ENCODE data around the gene NHS.

Gene NHS

DNA sequence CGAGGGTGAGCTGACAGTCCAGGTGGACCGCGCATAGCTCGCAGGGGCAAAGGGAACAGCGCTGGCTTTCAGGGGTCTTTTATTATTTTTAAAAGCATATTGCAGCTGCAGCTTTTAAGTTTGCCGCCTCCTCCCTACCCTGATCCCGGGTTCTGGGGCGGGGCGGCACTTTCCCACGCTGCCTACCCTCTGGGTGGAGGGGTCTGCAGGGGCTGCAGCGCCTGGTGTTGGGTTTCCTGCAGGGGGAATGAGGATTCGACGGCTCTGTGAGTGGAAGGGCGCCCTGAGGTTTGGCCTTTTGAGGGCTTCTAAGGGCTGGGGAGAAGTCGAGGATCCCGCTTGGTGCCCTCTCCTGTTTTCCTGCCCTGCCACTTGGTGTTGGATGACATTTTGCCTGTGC, 281.6 kb downstream of the NHS start:
- DNase-seq (no peak), ATAC-seq (replicated peaks) (no peak)
- H3K27me3 Mint-ChIP-seq = peaks cover 6 to 16% of the 10 kb centered on the region in 2 donors
- H3K4me1 Mint-ChIP-seq (ENCODE audit: low read depth in 2 of 2) = peaks cover 6 to 13% of the 10 kb centered on the region in 2 donors
- H3K36me3 Mint-ChIP-seq (ENCODE audit: insufficient read depth) = no peaks in the 10 kb centered on the region
- no peak overlapping the region for H3K4me3 Mint-ChIP-seq
- no peaks in the 10 kb centered on the region for H3K9me3 Mint-ChIP-seq
- H3K27ac Mint-ChIP-seq = no peak overlapping the region

DNA sequence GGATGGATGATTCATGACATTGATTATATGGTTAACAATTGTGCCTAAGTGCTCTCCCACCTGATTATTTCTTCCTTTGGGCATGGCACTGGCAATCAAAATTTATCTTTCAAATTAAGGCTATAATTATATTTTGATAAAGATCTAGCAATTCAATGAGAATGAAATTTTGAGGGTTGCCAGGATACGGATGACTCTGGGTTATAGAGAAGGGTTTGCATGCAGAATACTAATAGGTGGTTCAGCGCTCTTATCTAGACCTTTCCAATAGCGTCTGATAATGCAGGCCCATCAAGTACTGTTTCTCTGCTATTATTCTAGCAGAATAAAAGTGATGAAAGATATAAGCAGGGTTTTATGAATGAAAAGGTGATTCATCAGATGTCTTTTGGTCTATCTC, 287.4 kb downstream of the NHS start:
- H3K9me3 Mint-ChIP-seq = no peaks in the 10 kb centered on the region
- H3K27ac Mint-ChIP-seq = no peak overlapping the region
- H3K36me3 Mint-ChIP-seq (ENCODE audit: insufficient read depth) = no peaks in the 10 kb centered on the region

DNA sequence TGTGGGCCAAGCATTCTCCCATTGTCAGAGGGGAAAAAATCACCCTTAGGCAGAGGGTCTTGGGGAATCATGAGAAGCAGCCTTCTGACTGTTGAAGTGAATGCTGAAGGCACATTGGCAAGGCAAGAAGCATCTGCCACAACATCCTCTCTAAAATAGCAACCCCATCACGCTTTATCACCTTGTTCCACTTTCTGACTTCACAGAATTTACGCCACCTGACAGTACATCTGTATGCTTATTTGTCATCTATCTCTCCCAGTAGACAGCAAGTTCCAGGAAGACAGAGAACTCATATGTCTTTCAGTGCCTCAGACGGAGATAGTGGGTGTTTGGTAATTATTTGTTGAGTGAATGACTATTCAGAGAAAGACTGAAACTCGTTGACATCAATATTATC, 293.9 kb downstream of the NHS start:
- H3K4me1 Mint-ChIP-seq (ENCODE audit: low read depth in 2 of 2) = peaks cover 0 to 4% of the 10 kb centered on the region in 2 donors
- H3K4me3 Mint-ChIP-seq = no peak overlapping the region
- DNase-seq = no peak
- no peaks in the 10 kb centered on the region for H3K27me3 Mint-ChIP-seq
- H3K36me3 Mint-ChIP-seq (ENCODE audit: insufficient read depth) = no peaks in the 10 kb centered on the region
- ATAC-seq (replicated peaks) = no peak
- no peaks in the 10 kb centered on the region for H3K9me3 Mint-ChIP-seq
- H3K27ac Mint-ChIP-seq = peak overlapping the region in 1 of 2 donors; percentile 29

More for the DNA sequence above, 287.4 kb downstream of the NHS start:
- Mint-ChIP-seq H3K4me1 (ENCODE audit: low read depth in 2 of 2) (peaks cover 0 to 4% of the 10 kb centered on the region in 2 donors), H3K27me3 (no peaks in the 10 kb centered on the region), H3K4me3 (no peak overlapping the region)
- DNase-seq = no peak
- no peak for ATAC-seq (replicated peaks)

DNA sequence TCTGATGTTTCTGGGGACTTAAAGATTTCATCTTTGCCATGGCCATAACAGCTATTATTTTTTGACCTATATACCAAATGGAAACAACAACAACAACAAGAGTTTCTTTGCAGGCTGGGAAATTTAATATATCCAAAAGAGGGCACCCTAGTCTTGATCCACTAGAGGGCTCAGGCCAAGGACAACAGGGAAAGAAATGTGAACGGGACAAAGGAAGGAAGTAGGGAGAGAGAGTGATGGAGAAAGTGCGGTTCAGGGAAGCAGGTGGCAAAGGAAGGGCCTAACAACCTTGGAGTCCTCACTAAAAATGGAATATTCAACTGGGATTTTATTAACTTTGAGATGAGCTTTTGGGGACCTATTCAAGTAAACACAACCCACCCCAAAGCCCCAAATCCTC, 294.5 kb downstream of the NHS start:
- no peak overlapping the region for H3K27ac Mint-ChIP-seq
- H3K4me3 Mint-ChIP-seq = no peak overlapping the region

DNA sequence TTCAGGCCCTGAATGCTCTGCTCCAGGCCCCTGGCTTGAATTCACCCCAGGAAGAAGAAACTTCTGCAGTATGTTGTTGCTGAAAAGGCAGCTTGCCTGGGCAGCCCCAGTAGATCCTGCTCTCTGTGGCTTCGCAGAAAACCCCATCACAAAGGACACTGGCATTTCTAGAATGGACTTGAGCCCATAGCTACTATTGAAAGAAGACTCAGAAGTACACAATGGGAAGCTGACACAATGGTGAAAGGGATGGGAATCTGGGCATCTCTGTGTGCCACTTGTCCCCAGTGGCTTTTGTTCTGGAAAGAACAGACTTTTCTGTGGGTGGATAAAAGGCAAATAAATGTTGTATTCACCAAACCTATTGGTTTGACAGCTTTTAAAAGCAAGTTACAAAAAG, 294.9 kb downstream of the NHS start:
- Mint-ChIP-seq H3K36me3 (ENCODE audit: insufficient read depth) (no peaks in the 10 kb centered on the region), H3K4me3 (no peak overlapping the region), H3K27me3 (no peaks in the 10 kb centered on the region), H3K9me3 (no peaks in the 10 kb centered on the region), H3K4me1 (ENCODE audit: low read depth in 2 of 2) (peaks cover 0 to 4% of the 10 kb centered on the region in 2 donors), H3K27ac (no peak overlapping the region)
- ATAC-seq (replicated peaks) (no peak), DNase-seq (no peak)

More for the DNA sequence above, 294.5 kb downstream of the NHS start:
- no peak for DNase-seq
- H3K4me1 Mint-ChIP-seq (ENCODE audit: low read depth in 2 of 2) = peaks cover 0 to 4% of the 10 kb centered on the region in 2 donors
- H3K36me3 Mint-ChIP-seq (ENCODE audit: insufficient read depth) = no peaks in the 10 kb centered on the region
- no peak for ATAC-seq (replicated peaks)
- no peaks in the 10 kb centered on the region for H3K9me3 Mint-ChIP-seq
- no peaks in the 10 kb centered on the region for H3K27me3 Mint-ChIP-seq

DNA sequence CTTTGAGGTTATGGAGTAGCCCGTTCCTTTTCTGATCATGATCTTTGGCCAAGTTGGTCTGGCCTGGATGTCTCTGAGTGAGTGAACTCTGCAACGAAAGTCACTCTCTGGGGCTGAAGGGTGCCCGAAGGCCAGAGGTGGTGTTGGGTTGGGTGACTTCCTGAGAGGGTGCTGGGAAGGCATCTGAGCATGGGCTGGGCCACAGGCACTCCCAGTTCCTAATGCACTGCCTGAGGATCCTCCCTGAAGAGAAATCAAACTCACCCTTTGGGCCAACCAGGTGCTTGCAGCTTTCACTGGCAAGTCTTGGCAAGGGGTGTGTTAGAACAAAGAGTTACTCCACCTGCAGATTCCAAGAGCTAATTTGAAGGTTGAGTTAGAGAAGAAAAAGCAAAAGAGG, 295.9 kb downstream of the NHS start:
- DNase-seq (no peak), ATAC-seq (replicated peaks) (no peak)
- no peak overlapping the region for H3K27ac Mint-ChIP-seq
- H3K27me3 Mint-ChIP-seq = no peaks in the 10 kb centered on the region
- no peaks in the 10 kb centered on the region for H3K9me3 Mint-ChIP-seq
- no peak overlapping the region for H3K4me3 Mint-ChIP-seq
- peaks cover 0 to 1% of the 10 kb centered on the region in 2 donors for H3K4me1 Mint-ChIP-seq (ENCODE audit: low read depth in 2 of 2)
- H3K36me3 Mint-ChIP-seq (ENCODE audit: insufficient read depth) = no peaks in the 10 kb centered on the region

DNA sequence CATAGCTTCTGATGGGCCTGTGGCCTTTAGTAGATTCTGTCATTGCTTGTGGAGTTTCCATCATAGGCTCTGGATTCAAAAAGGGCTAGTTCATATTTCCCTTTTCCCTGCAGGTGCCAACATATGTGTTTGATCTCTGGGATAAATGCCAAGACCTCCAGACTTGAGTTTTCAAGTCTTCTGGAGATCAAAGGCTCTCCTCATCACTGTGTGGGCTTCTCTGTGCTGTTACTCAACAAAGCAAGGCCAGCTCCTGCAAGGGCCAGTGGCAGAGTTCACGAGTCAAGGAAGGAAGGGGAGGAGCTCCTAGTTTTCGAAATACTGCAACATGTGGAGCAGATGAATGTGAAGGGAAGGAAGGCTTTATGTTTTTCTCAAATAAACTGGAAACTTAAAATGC, 299.6 kb downstream of the NHS start:
- Mint-ChIP-seq H3K9me3 (no peaks in the 10 kb centered on the region), H3K27me3 (no peaks in the 10 kb centered on the region), H3K4me3 (no peak overlapping the region), H3K4me1 (ENCODE audit: low read depth in 2 of 2) (no peaks in the 10 kb centered on the region), H3K36me3 (ENCODE audit: insufficient read depth) (no peaks in the 10 kb centered on the region), H3K27ac (no peak overlapping the region)
- ATAC-seq (replicated peaks) = no peak
- DNase-seq = no peak

DNA sequence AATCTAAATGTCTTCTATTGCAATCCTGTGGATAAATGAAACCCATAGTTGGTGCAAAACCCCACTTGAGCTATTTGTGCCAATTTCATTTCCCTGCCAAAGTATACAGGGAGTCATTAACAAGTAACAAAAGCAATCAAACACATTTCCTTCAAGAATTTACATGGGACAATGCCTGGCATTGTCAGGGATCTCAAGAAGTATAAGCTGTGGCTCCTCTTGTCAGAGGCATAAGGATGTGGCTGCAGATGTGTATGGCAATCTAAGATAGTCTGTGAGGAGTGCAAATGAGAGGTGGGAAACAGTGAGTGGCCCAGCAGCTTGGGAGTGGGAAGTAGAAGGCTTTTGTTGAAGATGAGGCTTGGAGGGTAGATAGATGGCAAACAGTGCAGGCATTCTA, 304.3 kb downstream of the NHS start:
- Mint-ChIP-seq H3K9me3 (no peaks in the 10 kb centered on the region), H3K27me3 (no peaks in the 10 kb centered on the region), H3K4me1 (ENCODE audit: low read depth in 2 of 2) (peaks cover 0 to 1% of the 10 kb centered on the region in 2 donors), H3K4me3 (no peak overlapping the region), H3K36me3 (ENCODE audit: insufficient read depth) (peaks cover 4% of the 10 kb centered on the region), H3K27ac (no peak overlapping the region)
- DNase-seq (no peak), ATAC-seq (replicated peaks) (no peak)

DNA sequence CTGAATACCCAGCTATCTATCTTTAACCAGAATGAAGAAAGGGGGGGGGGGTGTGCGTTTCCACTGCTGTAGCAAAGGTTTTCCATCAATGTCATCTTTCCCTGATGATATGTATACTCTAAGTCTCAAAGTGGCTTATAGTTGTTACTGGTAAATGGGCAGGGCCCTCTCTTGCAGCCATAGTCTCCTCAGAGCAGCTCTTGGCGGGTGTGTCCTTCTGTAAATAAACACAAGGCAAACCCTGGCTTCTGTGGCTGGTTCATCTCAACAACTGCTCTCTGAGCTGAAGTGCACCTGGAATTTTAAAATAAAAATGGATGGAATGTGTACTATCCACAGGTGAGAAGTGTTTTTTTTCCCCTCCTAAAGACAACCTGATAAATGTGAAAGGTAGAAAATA, 304.8 kb downstream of the NHS start:
- DNase-seq = no peak
- no peaks in the 10 kb centered on the region for H3K9me3 Mint-ChIP-seq
- ATAC-seq (replicated peaks) = no peak
- H3K27me3 Mint-ChIP-seq = no peaks in the 10 kb centered on the region
- peaks cover 0 to 1% of the 10 kb centered on the region in 2 donors for H3K4me1 Mint-ChIP-seq (ENCODE audit: low read depth in 2 of 2)
- H3K27ac Mint-ChIP-seq = no peak overlapping the region
- no peak overlapping the region for H3K4me3 Mint-ChIP-seq
- H3K36me3 Mint-ChIP-seq (ENCODE audit: insufficient read depth) = peaks cover 4% of the 10 kb centered on the region

DNA sequence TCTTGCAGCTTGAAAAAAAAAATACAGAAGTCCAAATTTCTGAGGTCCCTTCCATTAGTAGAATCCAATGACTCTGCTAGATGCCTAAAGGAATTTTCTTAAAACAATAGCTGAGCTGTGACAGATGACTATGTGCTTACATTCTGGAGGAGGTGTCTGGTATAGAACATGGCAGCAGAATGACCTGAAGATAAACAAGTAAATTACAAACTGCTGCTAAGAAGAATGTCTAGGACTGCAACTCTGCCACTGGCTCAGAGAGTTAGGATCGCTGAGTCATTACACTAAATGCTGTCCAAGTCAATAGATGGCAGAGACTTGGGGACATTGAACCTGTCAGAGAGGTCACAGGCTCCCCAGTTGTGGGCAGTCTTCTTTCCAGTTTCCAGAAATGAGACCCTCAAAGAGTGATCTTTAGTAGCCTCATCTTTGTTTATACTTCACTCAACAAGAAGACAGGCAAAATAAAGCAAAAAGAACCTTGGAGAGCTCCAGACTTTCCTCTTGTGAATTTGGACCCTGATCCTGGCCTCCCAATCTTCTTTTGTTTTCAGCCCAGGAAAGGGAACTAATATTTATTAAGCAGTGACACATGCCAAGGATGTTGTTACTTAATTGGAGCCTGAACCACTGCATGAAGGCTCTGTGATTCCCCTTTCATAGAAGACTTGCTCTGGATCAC, 305.9 kb downstream of the NHS start:
- Mint-ChIP-seq H3K27me3 (no peaks in the 10 kb centered on the region), H3K36me3 (ENCODE audit: insufficient read depth) (peaks cover 4% of the 10 kb centered on the region), H3K27ac (no peak overlapping the region), H3K4me3 (no peak overlapping the region), H3K9me3 (no peaks in the 10 kb centered on the region), H3K4me1 (ENCODE audit: low read depth in 2 of 2) (peaks cover 0 to 1% of the 10 kb centered on the region in 2 donors)
- DNase-seq (no peak), ATAC-seq (replicated peaks) (no peak)

DNA sequence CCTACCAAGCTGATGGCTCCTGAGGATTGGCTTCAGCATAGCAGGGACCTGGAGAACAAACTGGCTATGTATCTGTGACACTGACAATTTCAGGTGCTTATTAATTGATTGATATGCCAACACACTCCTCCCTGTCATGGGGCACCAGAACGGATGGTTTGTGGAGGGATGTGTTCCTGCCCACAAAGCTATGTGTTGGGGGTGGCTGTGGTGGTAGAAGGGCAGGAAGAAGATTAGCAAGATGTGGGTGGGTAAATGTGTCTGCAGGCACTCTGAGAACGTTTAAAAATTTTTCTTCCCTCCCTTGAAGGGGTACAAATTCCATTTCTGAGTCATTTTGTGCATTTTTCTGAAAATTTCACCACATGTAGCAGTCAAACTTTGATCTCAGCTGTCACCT, 307.3 kb downstream of the NHS start:
- Mint-ChIP-seq H3K9me3 (no peaks in the 10 kb centered on the region), H3K4me3 (peak overlapping the region in 1 of 2 donors; percentile 31), H3K36me3 (ENCODE audit: insufficient read depth) (peaks cover 4% of the 10 kb centered on the region), H3K27me3 (no peaks in the 10 kb centered on the region), H3K27ac (no peak overlapping the region), H3K4me1 (ENCODE audit: low read depth in 2 of 2) (peaks cover 0 to 1% of the 10 kb centered on the region in 2 donors)
- no peak for ATAC-seq (replicated peaks)
- DNase-seq = no peak

DNA sequence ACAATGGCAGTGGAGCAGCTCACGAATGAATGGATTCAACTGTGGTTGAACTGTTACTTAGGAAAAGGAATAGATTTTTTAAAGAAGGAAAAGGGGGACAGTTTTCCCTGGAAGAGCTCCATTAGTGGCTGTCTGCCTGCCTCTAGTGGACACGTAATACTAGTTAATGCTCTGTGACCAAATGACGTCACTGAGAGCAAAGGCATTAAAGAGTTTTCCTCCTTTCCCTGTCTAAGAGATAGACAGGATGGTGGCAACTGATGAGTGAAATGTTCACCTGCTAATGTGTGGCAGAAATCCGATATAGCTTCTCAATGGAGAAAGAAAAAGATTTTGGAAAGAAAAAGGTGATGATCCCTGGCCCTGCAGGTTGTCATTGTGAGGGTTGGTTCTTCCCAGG, 310.0 kb downstream of the NHS start:
- no peak for ATAC-seq (replicated peaks)
- H3K4me1 Mint-ChIP-seq (ENCODE audit: low read depth in 2 of 2) = peaks cover 0 to 1% of the 10 kb centered on the region in 2 donors
- no peak for DNase-seq
- peaks cover 7% of the 10 kb centered on the region for H3K36me3 Mint-ChIP-seq (ENCODE audit: insufficient read depth)
- no peaks in the 10 kb centered on the region for H3K9me3 Mint-ChIP-seq
- no peaks in the 10 kb centered on the region for H3K27me3 Mint-ChIP-seq
- H3K4me3 Mint-ChIP-seq = no peak overlapping the region
- H3K27ac Mint-ChIP-seq = no peak overlapping the region

DNA sequence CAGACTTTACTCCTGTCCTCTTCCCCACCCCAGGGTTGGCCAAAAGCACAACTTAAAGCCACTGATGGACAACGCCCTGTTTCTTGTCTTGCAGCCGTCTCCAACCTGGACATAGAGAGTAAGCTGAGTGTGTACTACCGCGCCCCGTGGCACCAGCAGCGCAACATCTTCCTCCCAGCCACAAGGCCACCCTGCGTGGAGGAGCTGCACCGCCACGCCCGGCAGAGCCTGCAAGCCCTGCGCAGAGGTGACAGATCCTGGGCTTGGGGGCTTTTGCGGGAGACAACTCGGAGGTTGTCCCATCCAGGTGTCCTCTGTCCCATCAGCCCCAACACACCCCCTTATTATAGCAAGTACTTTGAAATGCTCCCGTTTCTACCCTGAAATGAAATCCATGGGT, 312.6 kb downstream of the NHS start:
- no peaks in the 10 kb centered on the region for H3K27me3 Mint-ChIP-seq
- H3K9me3 Mint-ChIP-seq = no peaks in the 10 kb centered on the region
- no peaks in the 10 kb centered on the region for H3K4me1 Mint-ChIP-seq (ENCODE audit: low read depth in 2 of 2)
- ATAC-seq (replicated peaks) = no peak
- DNase-seq = no peak
- peaks cover 3% of the 10 kb centered on the region for H3K36me3 Mint-ChIP-seq (ENCODE audit: insufficient read depth)
- H3K27ac Mint-ChIP-seq = no peak overlapping the region
- no peak overlapping the region for H3K4me3 Mint-ChIP-seq

DNA sequence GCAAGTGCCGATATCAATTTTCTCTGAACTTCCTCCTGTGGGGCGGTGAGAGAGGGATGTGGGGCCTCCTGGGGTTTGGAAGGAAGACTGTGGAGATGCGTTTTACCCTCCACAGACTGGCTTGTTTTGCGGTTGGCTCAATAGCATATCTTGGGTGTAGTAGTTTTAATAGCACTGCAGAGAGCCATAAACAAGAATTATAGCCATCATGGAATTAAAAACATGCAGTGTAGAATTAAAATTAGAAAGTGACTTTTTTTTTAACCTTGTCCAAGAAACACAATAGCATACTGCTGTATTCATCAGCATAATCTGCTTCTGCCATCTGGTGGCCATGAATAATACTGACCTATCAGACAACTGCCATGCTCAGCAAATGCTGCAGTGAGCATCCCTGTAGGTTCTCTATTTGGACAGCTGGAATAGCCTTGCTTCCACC, 315.0 kb downstream of the NHS start:
- DNase-seq (peak; percentile 2 to 12 (median 7)), ATAC-seq (replicated peaks) (no peak)
- H3K4me3 Mint-ChIP-seq = no peak overlapping the region
- no peaks in the 10 kb centered on the region for H3K4me1 Mint-ChIP-seq (ENCODE audit: low read depth in 2 of 2)
- H3K27me3 Mint-ChIP-seq = no peaks in the 10 kb centered on the region
- H3K27ac Mint-ChIP-seq = no peak overlapping the region
- H3K36me3 Mint-ChIP-seq (ENCODE audit: insufficient read depth) = peaks cover 3% of the 10 kb centered on the region
- no peaks in the 10 kb centered on the region for H3K9me3 Mint-ChIP-seq

All from effector memory CD8-positive, alpha-beta T cell (primary cell).